HG03571 (cell line): ENCODE results near the gene CPLANE2.
"Not testable (repeated sequence)": the region's sequence is repeated elsewhere in the genome, so short reads cannot be mapped to it uniquely, and the experiment has no call there.

Source experiments
- ATAC-seq: cut with Tn5 transposase; IDR thresholded peaks from one replicate; pipeline ENCODE4 v1.9.1; 2021; ENCODE audit not compliant: unreplicated experiment

Gene CPLANE2

GRCh38 chr1:16249596-16250241 lies 12.7 kb upstream of the CPLANE2 start:
- ATAC-seq, result no peak

- no peak for ATAC-seq
Observed at GRCh38 chr1:16248603-16249516, 11.9 kb upstream of the CPLANE2 start.

- ATAC-seq, result no peak
Observed at GRCh38 chr1:16248007-16248436, 11.0 kb upstream of the CPLANE2 start.

- no peak for ATAC-seq
Observed at GRCh38 chr1:16247441-16247840, 10.5 kb upstream of the CPLANE2 start.

GRCh38 chr1:16246961-16247360 lies 10.0 kb upstream of the CPLANE2 start:
- ATAC-seq, result no peak

GRCh38 chr1:16246239-16246638 lies 9.3 kb upstream of the CPLANE2 start:
- not testable (repeated sequence) for ATAC-seq

GRCh38 chr1:16245476-16246196 lies 8.7 kb upstream of the CPLANE2 start:
- ATAC-seq, result no peak

GRCh38 chr1:16244650-16245285 lies 7.8 kb upstream of the CPLANE2 start:
- no peak for ATAC-seq

- ATAC-seq, result no peak
Observed at GRCh38 chr1:16243936-16244649, 7.1 kb upstream of the CPLANE2 start.

GRCh38 chr1:16243215-16243610 lies 6.2 kb upstream of the CPLANE2 start:
- ATAC-seq, result no peak

GRCh38 chr1:16242556-16243214 lies 5.7 kb upstream of the CPLANE2 start:
- ATAC-seq, result no peak

GRCh38 chr1:16241221-16241708 lies 4.3 kb upstream of the CPLANE2 start:
- no peak for ATAC-seq

- no peak for ATAC-seq
Observed at GRCh38 chr1:16239972-16240491, 3.0 kb upstream of the CPLANE2 start.

GRCh38 chr1:16237343-16237830 lies 404 bp upstream of the CPLANE2 start:
- no peak for ATAC-seq

- ATAC-seq, result peak; percentile 50
Observed at GRCh38 chr1:16235944-16236510, 956 bp downstream of the CPLANE2 start.

- no peak for ATAC-seq
Observed at GRCh38 chr1:16235347-16235746, 1.6 kb downstream of the CPLANE2 start.

GRCh38 chr1:16233431-16233830 lies 3.6 kb downstream of the CPLANE2 start:
- no peak for ATAC-seq

- no peak for ATAC-seq
Observed at GRCh38 chr1:16232316-16232710, 4.7 kb downstream of the CPLANE2 start.
